Measurements from ENCODE around the gene PTGDR2. TPM values are rescaled to one million over a fixed set of nuclear protein-coding genes. Genes with fewer than 3 reads are reported as not detected.

Gene PTGDR2
- total and polyA plus RNA-seq, 4 donors, result 0.08 to 7.1 (median 0.32) TPM

- Histone ChIP-seq H3K36me3 (ENCODE audit: control insufficient read depth in 4 of 4, insufficient read depth in 3 of 4, low read depth in 1 of 4, low read length in 3 of 4) (peaks cover 8 to 77% (median 67%) of the 10 kb centered on the region in 4 donors), H3K9me3 (ENCODE audit: control insufficient read depth in 4 of 4, low read length in 3 of 4) (no peaks in the 10 kb centered on the region), H3K9ac (ENCODE audit: low read depth in 1 of 2, low read length in 2 of 2) (no peak overlapping the region), H3K4me3 (ENCODE audit: low read depth in 1 of 3, low read length in 3 of 3) (no peak overlapping the region), H3K27ac (ENCODE audit: low read depth in 1 of 2, low read length in 2 of 2) (no peak overlapping the region), H3K4me1 (ENCODE audit: control insufficient read depth in 4 of 4, insufficient read depth in 4 of 4, low read length in 3 of 4) (peaks cover 0 to 22% (median 15%) of the 10 kb centered on the region in 4 donors), H3K27me3 (ENCODE audit: control insufficient read depth in 4 of 4, insufficient read depth in 4 of 4, low read length in 3 of 4) (no peaks in the 10 kb centered on the region)
- no peak for DNase-seq (ENCODE audit: low spot score)
- TF ChIP-seq CTCF (IDR thresholded peaks at IDR 0.05; ENCODE audit: low read depth, low read length, missing input control) (peak; percentile 85), JUND (IDR thresholded peaks at IDR 0.05) (no peak), MAX (IDR thresholded peaks at IDR 0.05) (no peak), RAD21 (IDR thresholded peaks at IDR 0.05) (peak; percentile 82 to 90)
- TF ChIP-seq, protein P1, sequence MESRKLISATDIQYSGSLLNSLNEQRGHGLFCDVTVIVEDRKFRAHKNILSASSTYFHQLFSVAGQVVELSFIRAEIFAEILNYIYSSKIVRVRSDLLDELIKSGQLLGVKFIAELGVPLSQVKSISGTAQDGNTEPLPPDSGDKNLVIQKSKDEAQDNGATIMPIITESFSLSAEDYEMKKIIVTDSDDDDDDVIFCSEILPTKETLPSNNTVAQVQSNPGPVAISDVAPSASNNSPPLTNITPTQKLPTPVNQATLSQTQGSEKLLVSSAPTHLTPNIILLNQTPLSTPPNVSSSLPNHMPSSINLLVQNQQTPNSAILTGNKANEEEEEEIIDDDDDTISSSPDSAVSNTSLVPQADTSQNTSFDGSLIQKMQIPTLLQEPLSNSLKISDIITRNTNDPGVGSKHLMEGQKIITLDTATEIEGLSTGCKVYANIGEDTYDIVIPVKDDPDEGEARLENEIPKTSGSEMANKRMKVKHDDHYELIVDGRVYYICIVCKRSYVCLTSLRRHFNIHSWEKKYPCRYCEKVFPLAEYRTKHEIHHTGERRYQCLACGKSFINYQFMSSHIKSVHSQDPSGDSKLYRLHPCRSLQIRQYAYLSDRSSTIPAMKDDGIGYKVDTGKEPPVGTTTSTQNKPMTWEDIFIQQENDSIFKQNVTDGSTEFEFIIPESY (IDR thresholded peaks at IDR 0.05), result no peak
- 60% methylated on average over 12 of the region's 12 CpGs for WGBS
Measured at GRCh38 chr11:60899046-60899936, 43.5 kb upstream of the PTGDR2 start.

DNA sequence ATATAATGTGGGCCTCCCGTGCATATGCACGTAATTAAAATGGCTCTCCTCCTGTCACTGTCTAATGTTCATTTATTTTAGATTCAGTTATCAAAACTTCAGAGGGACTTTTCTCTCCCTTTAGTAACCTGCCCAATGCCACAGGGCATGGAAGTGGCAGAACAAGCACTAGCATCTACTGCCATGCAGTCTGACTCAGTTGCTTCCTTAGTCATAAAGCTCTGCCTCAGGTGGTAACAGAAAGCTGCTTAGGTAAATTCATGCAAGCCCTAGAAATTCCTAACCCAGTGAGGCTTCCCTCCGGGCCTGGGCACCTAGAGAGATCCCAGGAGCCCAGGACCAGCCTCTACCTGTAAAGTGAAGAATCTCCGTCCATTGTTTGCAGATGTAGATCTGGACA is 41.7 kb upstream of the PTGDR2 start:
- H3K27ac ChIP-seq (ENCODE audit: low read depth in 1 of 2, low read length in 2 of 2), result no peak overlapping the region
- DNase-seq (ENCODE audit: low spot score), result no peak
- no peaks in the 10 kb centered on the region for H3K27me3 ChIP-seq (ENCODE audit: control insufficient read depth in 4 of 4, insufficient read depth in 4 of 4, low read length in 3 of 4)
- peaks cover 0 to 10% (median 6%) of the 10 kb centered on the region in 4 donors for H3K4me1 ChIP-seq (ENCODE audit: control insufficient read depth in 4 of 4, insufficient read depth in 4 of 4, low read length in 3 of 4)
- H3K9me3 ChIP-seq (ENCODE audit: control insufficient read depth in 4 of 4, low read length in 3 of 4), result no peaks in the 10 kb centered on the region
- 96% methylated on average over 4 of the region's 4 CpGs for WGBS
- H3K9ac ChIP-seq (ENCODE audit: low read depth in 1 of 2, low read length in 2 of 2), result no peak overlapping the region
- H3K4me3 ChIP-seq (ENCODE audit: low read depth in 1 of 3, low read length in 3 of 3), result no peak overlapping the region
- H3K36me3 ChIP-seq (ENCODE audit: control insufficient read depth in 4 of 4, insufficient read depth in 3 of 4, low read depth in 1 of 4, low read length in 3 of 4), result peaks cover 8 to 85% (median 75%) of the 10 kb centered on the region in 4 donors
- no peak for TF ChIP-seq HNF4G (IDR thresholded peaks at IDR 0.05)
- TF ChIP-seq, protein P1 (IDR thresholded peaks at IDR 0.05), result no peak
- no peak for TF ChIP-seq YY1 (IDR thresholded peaks at IDR 0.05)
- TF ChIP-seq SP1 (IDR thresholded peaks at IDR 0.05), result no peak
- TF ChIP-seq MAX (IDR thresholded peaks at IDR 0.05), result no peak
- TF ChIP-seq RAD21 (IDR thresholded peaks at IDR 0.05), result no peak
- no peak for TF ChIP-seq GABPA (IDR thresholded peaks at IDR 0.05 in 1 of 2, conservative IDR thresholded peaks at IDR 0.05 in 1 of 2)
- TF ChIP-seq CTCF (IDR thresholded peaks at IDR 0.05; ENCODE audit: low read depth, low read length, missing input control), result no peak
- no peak for TF ChIP-seq JUND (IDR thresholded peaks at IDR 0.05)
- no peak for TF ChIP-seq FOXA2 (IDR thresholded peaks at IDR 0.05)
- TF ChIP-seq, protein P2, sequence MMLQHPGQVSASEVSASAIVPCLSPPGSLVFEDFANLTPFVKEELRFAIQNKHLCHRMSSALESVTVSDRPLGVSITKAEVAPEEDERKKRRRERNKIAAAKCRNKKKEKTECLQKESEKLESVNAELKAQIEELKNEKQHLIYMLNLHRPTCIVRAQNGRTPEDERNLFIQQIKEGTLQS (IDR thresholded peaks at IDR 0.05), result no peak
- TF ChIP-seq FOXA1 (IDR thresholded peaks at IDR 0.05), result no peak
- no peak for TF ChIP-seq EGR1 (IDR thresholded peaks at IDR 0.05; ENCODE audit: low read depth in 2 of 2)
- TF ChIP-seq NR2F2 (IDR thresholded peaks at IDR 0.05), result no peak
- no peak for TF ChIP-seq TAF1 (conservative IDR thresholded peaks at IDR 0.05)
- TF ChIP-seq, protein P3, sequence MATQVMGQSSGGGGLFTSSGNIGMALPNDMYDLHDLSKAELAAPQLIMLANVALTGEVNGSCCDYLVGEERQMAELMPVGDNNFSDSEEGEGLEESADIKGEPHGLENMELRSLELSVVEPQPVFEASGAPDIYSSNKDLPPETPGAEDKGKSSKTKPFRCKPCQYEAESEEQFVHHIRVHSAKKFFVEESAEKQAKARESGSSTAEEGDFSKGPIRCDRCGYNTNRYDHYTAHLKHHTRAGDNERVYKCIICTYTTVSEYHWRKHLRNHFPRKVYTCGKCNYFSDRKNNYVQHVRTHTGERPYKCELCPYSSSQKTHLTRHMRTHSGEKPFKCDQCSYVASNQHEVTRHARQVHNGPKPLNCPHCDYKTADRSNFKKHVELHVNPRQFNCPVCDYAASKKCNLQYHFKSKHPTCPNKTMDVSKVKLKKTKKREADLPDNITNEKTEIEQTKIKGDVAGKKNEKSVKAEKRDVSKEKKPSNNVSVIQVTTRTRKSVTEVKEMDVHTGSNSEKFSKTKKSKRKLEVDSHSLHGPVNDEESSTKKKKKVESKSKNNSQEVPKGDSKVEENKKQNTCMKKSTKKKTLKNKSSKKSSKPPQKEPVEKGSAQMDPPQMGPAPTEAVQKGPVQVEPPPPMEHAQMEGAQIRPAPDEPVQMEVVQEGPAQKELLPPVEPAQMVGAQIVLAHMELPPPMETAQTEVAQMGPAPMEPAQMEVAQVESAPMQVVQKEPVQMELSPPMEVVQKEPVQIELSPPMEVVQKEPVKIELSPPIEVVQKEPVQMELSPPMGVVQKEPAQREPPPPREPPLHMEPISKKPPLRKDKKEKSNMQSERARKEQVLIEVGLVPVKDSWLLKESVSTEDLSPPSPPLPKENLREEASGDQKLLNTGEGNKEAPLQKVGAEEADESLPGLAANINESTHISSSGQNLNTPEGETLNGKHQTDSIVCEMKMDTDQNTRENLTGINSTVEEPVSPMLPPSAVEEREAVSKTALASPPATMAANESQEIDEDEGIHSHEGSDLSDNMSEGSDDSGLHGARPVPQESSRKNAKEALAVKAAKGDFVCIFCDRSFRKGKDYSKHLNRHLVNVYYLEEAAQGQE (IDR thresholded peaks at IDR 0.05), result no peak
- TF ChIP-seq RXRA (IDR thresholded peaks at IDR 0.05), result no peak
- TF ChIP-seq HNF4A (conservative IDR thresholded peaks at IDR 0.05), result no peak

Data from liver (tissue), 9 donors.